Adrenal gland (tissue), 5 donors: ENCODE measurements around the gene CCL14.

Experiments used
- POLR2A ChIP-seq, 2 donors: fragments of 450-650 bp; IDR thresholded peaks; one replicate each; pipeline ENCODE4 v1.6.1; 2017; ENCODE audit warnings: antibody characterized with exemption in 2 of 2, mild to moderate bottlenecking in 2 of 2, moderate library complexity in 1 of 2
- TF ChIP-seq, protein P1 (sequence below), 6 experiments: fragments of 450-650 bp in 4 of 6; fragments of 200-600 bp in 2 of 6; sonication (generic) in 1 of 6; IDR thresholded peaks; 1 replicate in 5 of 6; 2 replicates in 1 of 6; pipeline versions ENCODE4 v1.5.1 to v1.8.0; 2016 to 2021; ENCODE audit warnings: antibody characterized with exemption in 6 of 6, mild to moderate bottlenecking in 2 of 6, moderate library complexity in 1 of 6
- donor health status: DM: no; HTN: no; CAD: no.

DNA sequence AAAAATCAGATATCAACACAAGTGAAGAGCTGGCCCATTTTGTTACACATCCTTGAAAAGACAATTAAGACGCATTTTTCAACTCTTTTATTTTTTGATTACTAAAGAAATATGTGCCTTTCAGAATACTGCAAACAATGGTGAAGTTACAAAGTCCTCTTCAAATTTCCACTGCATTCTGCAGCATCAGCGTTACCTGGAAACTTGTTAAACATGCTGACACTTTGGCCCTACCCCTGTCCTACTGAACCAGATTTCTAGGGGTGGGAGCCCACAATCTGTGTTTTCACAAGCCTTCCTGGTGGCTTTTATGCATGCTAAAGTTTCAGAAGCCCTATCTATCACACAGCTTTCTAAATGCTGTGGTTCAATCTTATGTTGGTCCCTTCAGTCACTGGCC is 4.5 kb upstream of the CCL14 start:
- TF ChIP-seq, protein P1, sequence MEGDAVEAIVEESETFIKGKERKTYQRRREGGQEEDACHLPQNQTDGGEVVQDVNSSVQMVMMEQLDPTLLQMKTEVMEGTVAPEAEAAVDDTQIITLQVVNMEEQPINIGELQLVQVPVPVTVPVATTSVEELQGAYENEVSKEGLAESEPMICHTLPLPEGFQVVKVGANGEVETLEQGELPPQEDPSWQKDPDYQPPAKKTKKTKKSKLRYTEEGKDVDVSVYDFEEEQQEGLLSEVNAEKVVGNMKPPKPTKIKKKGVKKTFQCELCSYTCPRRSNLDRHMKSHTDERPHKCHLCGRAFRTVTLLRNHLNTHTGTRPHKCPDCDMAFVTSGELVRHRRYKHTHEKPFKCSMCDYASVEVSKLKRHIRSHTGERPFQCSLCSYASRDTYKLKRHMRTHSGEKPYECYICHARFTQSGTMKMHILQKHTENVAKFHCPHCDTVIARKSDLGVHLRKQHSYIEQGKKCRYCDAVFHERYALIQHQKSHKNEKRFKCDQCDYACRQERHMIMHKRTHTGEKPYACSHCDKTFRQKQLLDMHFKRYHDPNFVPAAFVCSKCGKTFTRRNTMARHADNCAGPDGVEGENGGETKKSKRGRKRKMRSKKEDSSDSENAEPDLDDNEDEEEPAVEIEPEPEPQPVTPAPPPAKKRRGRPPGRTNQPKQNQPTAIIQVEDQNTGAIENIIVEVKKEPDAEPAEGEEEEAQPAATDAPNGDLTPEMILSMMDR (IDR thresholded peaks at IDR 0.05): no peak
- TF ChIP-seq POLR2A (IDR thresholded peaks at IDR 0.05): no peak
